ENCODE measurements around the gene RAB3B.

DNA sequence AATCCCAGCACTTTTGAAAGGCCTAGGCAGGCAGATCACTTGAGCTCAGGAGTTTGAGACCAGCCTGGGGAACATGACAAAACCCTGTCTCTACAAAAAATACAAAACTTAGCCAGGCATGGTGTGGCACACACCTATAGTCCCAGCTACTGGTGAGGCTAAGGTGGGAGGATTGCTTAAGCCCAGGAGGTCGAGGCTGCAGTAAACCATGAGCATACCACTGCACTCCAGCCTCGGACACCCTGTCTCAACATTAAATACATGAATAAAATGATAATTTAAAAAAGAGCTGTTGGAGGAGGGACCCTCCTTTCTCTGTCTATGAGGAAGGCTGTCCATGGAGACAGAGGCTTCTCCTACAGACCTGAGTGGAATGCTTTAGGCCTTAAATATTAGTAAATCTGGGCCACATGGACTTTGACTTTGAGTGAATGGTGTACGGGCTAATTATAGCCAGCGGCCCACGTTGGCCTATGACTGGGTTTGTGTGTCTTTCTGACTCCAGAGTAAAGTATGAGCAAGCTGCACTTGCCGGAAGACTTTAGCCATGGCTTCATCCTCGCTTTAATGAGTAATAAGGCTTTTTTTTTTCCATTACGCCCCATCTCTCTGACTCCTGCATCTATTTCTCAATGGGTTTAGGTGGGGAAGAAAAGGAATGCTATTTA is 21.3 kb downstream of the RAB3B start:
- no peak for TF ChIP-seq SIN3A (IDR thresholded peaks at IDR 0.05; ENCODE audit: borderline replicate concordance, insufficient read depth, low read length)
- no peak for TF ChIP-seq POLR2AphosphoS5 (IDR thresholded peaks at IDR 0.05; ENCODE audit: low read depth, low read length)
- TF ChIP-seq, protein P1, sequence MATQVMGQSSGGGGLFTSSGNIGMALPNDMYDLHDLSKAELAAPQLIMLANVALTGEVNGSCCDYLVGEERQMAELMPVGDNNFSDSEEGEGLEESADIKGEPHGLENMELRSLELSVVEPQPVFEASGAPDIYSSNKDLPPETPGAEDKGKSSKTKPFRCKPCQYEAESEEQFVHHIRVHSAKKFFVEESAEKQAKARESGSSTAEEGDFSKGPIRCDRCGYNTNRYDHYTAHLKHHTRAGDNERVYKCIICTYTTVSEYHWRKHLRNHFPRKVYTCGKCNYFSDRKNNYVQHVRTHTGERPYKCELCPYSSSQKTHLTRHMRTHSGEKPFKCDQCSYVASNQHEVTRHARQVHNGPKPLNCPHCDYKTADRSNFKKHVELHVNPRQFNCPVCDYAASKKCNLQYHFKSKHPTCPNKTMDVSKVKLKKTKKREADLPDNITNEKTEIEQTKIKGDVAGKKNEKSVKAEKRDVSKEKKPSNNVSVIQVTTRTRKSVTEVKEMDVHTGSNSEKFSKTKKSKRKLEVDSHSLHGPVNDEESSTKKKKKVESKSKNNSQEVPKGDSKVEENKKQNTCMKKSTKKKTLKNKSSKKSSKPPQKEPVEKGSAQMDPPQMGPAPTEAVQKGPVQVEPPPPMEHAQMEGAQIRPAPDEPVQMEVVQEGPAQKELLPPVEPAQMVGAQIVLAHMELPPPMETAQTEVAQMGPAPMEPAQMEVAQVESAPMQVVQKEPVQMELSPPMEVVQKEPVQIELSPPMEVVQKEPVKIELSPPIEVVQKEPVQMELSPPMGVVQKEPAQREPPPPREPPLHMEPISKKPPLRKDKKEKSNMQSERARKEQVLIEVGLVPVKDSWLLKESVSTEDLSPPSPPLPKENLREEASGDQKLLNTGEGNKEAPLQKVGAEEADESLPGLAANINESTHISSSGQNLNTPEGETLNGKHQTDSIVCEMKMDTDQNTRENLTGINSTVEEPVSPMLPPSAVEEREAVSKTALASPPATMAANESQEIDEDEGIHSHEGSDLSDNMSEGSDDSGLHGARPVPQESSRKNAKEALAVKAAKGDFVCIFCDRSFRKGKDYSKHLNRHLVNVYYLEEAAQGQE (IDR thresholded peaks at IDR 0.05; ENCODE audit: insufficient read depth in 1 of 2, low read depth in 2 of 2, low read length in 2 of 2): no peak
- TF ChIP-seq TAF1 (IDR thresholded peaks at IDR 0.05; ENCODE audit: borderline replicate concordance, insufficient read depth, low read length): no peak

All from PFSK-1 (cell line).